HuH-7 (cell line): ENCODE results near the gene NBEAL1.
"Not testable (repeated sequence)": the region's sequence is repeated elsewhere in the genome, so short reads cannot be mapped to it uniquely, and the experiment has no call there.

Source experiments
- DNase-seq: peaks from one replicate; pipeline ENCODE4 v3.0.0; 2011; ENCODE audit warnings: low spot score

Gene NBEAL1

GRCh38 chr2:203112342-203112741, 97.7 kb downstream of the NBEAL1 start:
- no peak for DNase-seq

- not testable (repeated sequence) for DNase-seq
Measured at GRCh38 chr2:203115201-203115700, 100.6 kb downstream of the NBEAL1 start.

GRCh38 chr2:203122317-203122986, 107.8 kb downstream of the NBEAL1 start:
- peak; percentile 24 for DNase-seq

- DNase-seq = no peak
Measured at GRCh38 chr2:203126996-203127395, 112.3 kb downstream of the NBEAL1 start.

GRCh38 chr2:203135105-203135504, 120.4 kb downstream of the NBEAL1 start:
- DNase-seq = no peak

GRCh38 chr2:203143391-203143790, 128.7 kb downstream of the NBEAL1 start:
- DNase-seq = no peak

GRCh38 chr2:203149194-203149593, 134.5 kb downstream of the NBEAL1 start:
- DNase-seq = no peak

GRCh38 chr2:203155406-203155805, 140.7 kb downstream of the NBEAL1 start:
- DNase-seq = no peak

GRCh38 chr2:203162722-203163121, 148.0 kb downstream of the NBEAL1 start:
- not testable (repeated sequence) for DNase-seq

GRCh38 chr2:203164311-203164935, 149.7 kb downstream of the NBEAL1 start:
- DNase-seq = no peak

GRCh38 chr2:203167751-203168150, 153.1 kb downstream of the NBEAL1 start:
- no peak for DNase-seq

GRCh38 chr2:203170502-203170901, 155.8 kb downstream of the NBEAL1 start:
- DNase-seq = no peak

- DNase-seq = no peak
Measured at GRCh38 chr2:203175371-203175770, 160.7 kb downstream of the NBEAL1 start.

- no peak for DNase-seq
Measured at GRCh38 chr2:203177361-203177760, 162.7 kb downstream of the NBEAL1 start.

GRCh38 chr2:203185864-203186263, 171.2 kb downstream of the NBEAL1 start:
- no peak for DNase-seq

- not testable (repeated sequence) for DNase-seq
Measured at GRCh38 chr2:203190547-203190946, 175.9 kb downstream of the NBEAL1 start.

GRCh38 chr2:203191026-203191425, 176.4 kb downstream of the NBEAL1 start:
- not testable (repeated sequence) for DNase-seq

- no peak for DNase-seq
Measured at GRCh38 chr2:203191961-203192360, 177.3 kb downstream of the NBEAL1 start.

GRCh38 chr2:203195331-203196036, 180.8 kb downstream of the NBEAL1 start:
- DNase-seq = no peak

- no peak for DNase-seq
Measured at GRCh38 chr2:203200866-203201265, 186.2 kb downstream of the NBEAL1 start.

- DNase-seq = no peak
Measured at GRCh38 chr2:203201426-203201825, 186.8 kb downstream of the NBEAL1 start.

GRCh38 chr2:203209538-203209937, 194.9 kb downstream of the NBEAL1 start:
- DNase-seq = no peak

GRCh38 chr2:203225423-203226039, 210.9 kb downstream of the NBEAL1 start:
- DNase-seq = no peak
